GM12878 (cell line): ENCODE measurements around the gene IFI6. TPM values are rescaled to one million over a fixed set of nuclear protein-coding genes. Genes with fewer than 3 reads are reported as not detected.

Experiments used
- ATF7 ChIP-seq: fragments of 450-650 bp; IDR thresholded peaks from 2 replicates; pipeline ENCODE4 v1.6.1; 2016; ENCODE audit warnings: low read depth, mild to moderate bottlenecking
- EED ChIP-seq: sonication (generic); IDR thresholded peaks from 2 replicates; pipeline ENCODE4 v1.6.1; 2016; ENCODE audit warnings: antibody characterized with exemption, low read depth
- HCFC1 ChIP-seq: fragments of 150-350 bp; IDR thresholded peaks from 2 replicates; pipeline ENCODE4 v1.6.1; 2014; ENCODE audit warnings: low read length
- HDAC2 ChIP-seq: fragments of 200-600 bp; sonication (generic); IDR thresholded peaks from 2 replicates; pipeline ENCODE4 v1.6.1; 2017
- IKZF1 ChIP-seq: fragments of 450-650 bp; conservative IDR thresholded peaks from 2 replicates; pipeline ENCODE4 v1.6.1; 2017; ENCODE audit warnings: antibody characterized with exemption, mild to moderate bottlenecking
- IKZF2 ChIP-seq, 2 experiments: fragments of 450-650 bp; IDR thresholded peaks; 2 replicates each; pipeline ENCODE4 v1.6.1; 2017; ENCODE audit warnings: mild to moderate bottlenecking in 2 of 2, moderate library complexity in 2 of 2
- MTA3 ChIP-seq: IDR thresholded peaks from 2 replicates; pipeline ENCODE4 v1.6.1; 2012; ENCODE audit warnings: low read length, inconsistent platforms, borderline replicate concordance
- MXI1 ChIP-seq: fragments of 150-350 bp; IDR thresholded peaks from 2 replicates; pipeline ENCODE4 v1.6.1; 2011; ENCODE audit warnings: low read depth, mild to moderate bottlenecking, inconsistent platforms, low read length, improper control_type of control experiment
- PAX8 ChIP-seq: fragments of 450-650 bp; IDR thresholded peaks from 2 replicates; pipeline ENCODE4 v1.6.1; 2017; ENCODE audit warnings: mild to moderate bottlenecking, moderate library complexity
- POLR2AphosphoS5 ChIP-seq: IDR thresholded peaks from 2 replicates; pipeline ENCODE4 v1.6.1; 2011; ENCODE audit warnings: mild to moderate bottlenecking, low read length, inconsistent platforms
- STAT1 ChIP-seq: fragments of 450-650 bp; conservative IDR thresholded peaks from 2 replicates; pipeline ENCODE4 v1.6.1; 2014; ENCODE audit warnings: antibody characterized with exemption, mild to moderate bottlenecking
- SUZ12 ChIP-seq: fragments of 200-600 bp; sonication (generic); IDR thresholded peaks from one replicate; pipeline ENCODE4 v1.6.1; 2018; ENCODE audit warnings: antibody characterized with exemption, mild to moderate bottlenecking; ENCODE audit not compliant: unreplicated experiment
- ZNF207 ChIP-seq: fragments of 450-650 bp; IDR thresholded peaks from 2 replicates; pipeline ENCODE4 v1.6.1; 2014; ENCODE audit warnings: antibody characterized with exemption, mild to moderate bottlenecking, borderline replicate concordance
- ZNF24 ChIP-seq: fragments of 450-650 bp; IDR thresholded peaks from 2 replicates; pipeline ENCODE4 v1.6.1; 2017; ENCODE audit warnings: antibody characterized with exemption, mild to moderate bottlenecking
- ZZZ3 ChIP-seq: IDR thresholded peaks from 2 replicates; pipeline ENCODE4 v1.6.1; 2011; ENCODE audit warnings: low read depth; ENCODE audit not compliant: control insufficient read depth, insufficient read length
- polyA plus RNA-seq, 11 experiments: library from polyadenylated mRNA; depleted of rRNA in 4 of 11; unstranded in 6 of 11; stranded (reverse) in 5 of 11; fragments of >200 nt; fragmentation: Nextera tagmentation in 4 of 11; fragmentation: Illumina TruSeq in 1 of 11; extraction: Ambion mirVana in 4 of 11; extraction: Trizol in 1 of 11; gene quantifications; 1 replicate in 1 of 11; 2 replicates in 10 of 11; pipeline versions ENCODE4 v1.2.1 to v1.2.3, GENCODE V29; 2011 to 2016; ENCODE audit warnings: inconsistent platforms in 2 of 11, missing spikeins in 2 of 11, low read depth in 1 of 11
- total RNA-seq, 4 experiments: library from RNA; depleted of rRNA in 3 of 4; stranded (reverse); fragments of >200 nt in 3 of 4; fragmentation: Illumina TruSeq in 1 of 4; extraction: Trizol in 1 of 4; gene quantifications; 2 replicates each; pipeline versions ENCODE4 v1.2.1 to v1.2.3, GENCODE V29; 2013 to 2021
- TF ChIP-seq, protein P1 (sequence below): IDR thresholded peaks from 2 replicates; pipeline ENCODE4 v1.6.1; 2011; ENCODE audit warnings: low read depth, low read length, improper control_type of control experiment, borderline replicate concordance
- TF ChIP-seq, protein P2 (sequence below): fragments of 150-350 bp; IDR thresholded peaks from 2 replicates; pipeline ENCODE4 v1.6.1; 2016; ENCODE audit warnings: low read depth, low read length
- TF ChIP-seq, protein P3 (sequence below): fragments of 450-650 bp; IDR thresholded peaks from 2 replicates; pipeline ENCODE4 v1.6.1; 2017; ENCODE audit warnings: mild to moderate bottlenecking
- TF ChIP-seq, protein P4 (sequence below): fragments of 450-650 bp; IDR thresholded peaks from 2 replicates; pipeline ENCODE4 v1.6.1; 2014; ENCODE audit warnings: mild to moderate bottlenecking
- TF ChIP-seq, protein P5 (sequence below): fragments of 450-650 bp; formaldehyde crosslinking; IDR thresholded peaks from 2 replicates; pipeline ENCODE4 v1.4.0; 2020; ENCODE audit warnings: mild to moderate bottlenecking, moderate library complexity

Gene IFI6
- total and polyA plus RNA-seq, 10 of the 15 experiments (the other 5 are each of a cell fraction or from before 2014, with no cell fraction given) = 5.6 to 123 (median 69.0) TPM

GRCh38 chr1:27626031-27626935, 45.7 kb downstream of the IFI6 start (continued):
- TF ChIP-seq MTA3 = no peak
- TF ChIP-seq HCFC1 = no peak
- peak; percentile 90 for TF ChIP-seq IKZF1
- TF ChIP-seq HDAC2 = no peak
- no peak for TF ChIP-seq ZNF24
- TF ChIP-seq ATF7 = peak; percentile 52; the same call in 1 of the 2 replicates
- TF ChIP-seq ZNF207 = no peak
- peak; percentile 43 for TF ChIP-seq EED
- TF ChIP-seq, protein P1, sequence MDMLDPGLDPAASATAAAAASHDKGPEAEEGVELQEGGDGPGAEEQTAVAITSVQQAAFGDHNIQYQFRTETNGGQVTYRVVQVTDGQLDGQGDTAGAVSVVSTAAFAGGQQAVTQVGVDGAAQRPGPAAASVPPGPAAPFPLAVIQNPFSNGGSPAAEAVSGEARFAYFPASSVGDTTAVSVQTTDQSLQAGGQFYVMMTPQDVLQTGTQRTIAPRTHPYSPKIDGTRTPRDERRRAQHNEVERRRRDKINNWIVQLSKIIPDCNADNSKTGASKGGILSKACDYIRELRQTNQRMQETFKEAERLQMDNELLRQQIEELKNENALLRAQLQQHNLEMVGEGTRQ = no peak
- TF ChIP-seq ZZZ3 = no peak
- no peak for TF ChIP-seq STAT1
- TF ChIP-seq, protein P2, sequence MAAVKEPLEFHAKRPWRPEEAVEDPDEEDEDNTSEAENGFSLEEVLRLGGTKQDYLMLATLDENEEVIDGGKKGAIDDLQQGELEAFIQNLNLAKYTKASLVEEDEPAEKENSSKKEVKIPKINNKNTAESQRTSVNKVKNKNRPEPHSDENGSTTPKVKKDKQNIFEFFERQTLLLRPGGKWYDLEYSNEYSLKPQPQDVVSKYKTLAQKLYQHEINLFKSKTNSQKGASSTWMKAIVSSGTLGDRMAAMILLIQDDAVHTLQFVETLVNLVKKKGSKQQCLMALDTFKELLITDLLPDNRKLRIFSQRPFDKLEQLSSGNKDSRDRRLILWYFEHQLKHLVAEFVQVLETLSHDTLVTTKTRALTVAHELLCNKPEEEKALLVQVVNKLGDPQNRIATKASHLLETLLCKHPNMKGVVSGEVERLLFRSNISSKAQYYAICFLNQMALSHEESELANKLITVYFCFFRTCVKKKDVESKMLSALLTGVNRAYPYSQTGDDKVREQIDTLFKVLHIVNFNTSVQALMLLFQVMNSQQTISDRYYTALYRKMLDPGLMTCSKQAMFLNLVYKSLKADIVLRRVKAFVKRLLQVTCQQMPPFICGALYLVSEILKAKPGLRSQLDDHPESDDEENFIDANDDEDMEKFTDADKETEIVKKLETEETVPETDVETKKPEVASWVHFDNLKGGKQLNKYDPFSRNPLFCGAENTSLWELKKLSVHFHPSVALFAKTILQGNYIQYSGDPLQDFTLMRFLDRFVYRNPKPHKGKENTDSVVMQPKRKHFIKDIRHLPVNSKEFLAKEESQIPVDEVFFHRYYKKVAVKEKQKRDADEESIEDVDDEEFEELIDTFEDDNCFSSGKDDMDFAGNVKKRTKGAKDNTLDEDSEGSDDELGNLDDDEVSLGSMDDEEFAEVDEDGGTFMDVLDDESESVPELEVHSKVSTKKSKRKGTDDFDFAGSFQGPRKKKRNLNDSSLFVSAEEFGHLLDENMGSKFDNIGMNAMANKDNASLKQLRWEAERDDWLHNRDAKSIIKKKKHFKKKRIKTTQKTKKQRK = no peak
- TF ChIP-seq, protein P3, sequence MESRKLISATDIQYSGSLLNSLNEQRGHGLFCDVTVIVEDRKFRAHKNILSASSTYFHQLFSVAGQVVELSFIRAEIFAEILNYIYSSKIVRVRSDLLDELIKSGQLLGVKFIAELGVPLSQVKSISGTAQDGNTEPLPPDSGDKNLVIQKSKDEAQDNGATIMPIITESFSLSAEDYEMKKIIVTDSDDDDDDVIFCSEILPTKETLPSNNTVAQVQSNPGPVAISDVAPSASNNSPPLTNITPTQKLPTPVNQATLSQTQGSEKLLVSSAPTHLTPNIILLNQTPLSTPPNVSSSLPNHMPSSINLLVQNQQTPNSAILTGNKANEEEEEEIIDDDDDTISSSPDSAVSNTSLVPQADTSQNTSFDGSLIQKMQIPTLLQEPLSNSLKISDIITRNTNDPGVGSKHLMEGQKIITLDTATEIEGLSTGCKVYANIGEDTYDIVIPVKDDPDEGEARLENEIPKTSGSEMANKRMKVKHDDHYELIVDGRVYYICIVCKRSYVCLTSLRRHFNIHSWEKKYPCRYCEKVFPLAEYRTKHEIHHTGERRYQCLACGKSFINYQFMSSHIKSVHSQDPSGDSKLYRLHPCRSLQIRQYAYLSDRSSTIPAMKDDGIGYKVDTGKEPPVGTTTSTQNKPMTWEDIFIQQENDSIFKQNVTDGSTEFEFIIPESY = no peak
- TF ChIP-seq MXI1 = peak; percentile 70
- TF ChIP-seq IKZF2 (IDR thresholded peaks at IDR 0.05) = peak; percentile 85 to 87
- TF ChIP-seq PAX8 = no peak
- TF ChIP-seq SUZ12 = no peak
- TF ChIP-seq, protein P4, sequence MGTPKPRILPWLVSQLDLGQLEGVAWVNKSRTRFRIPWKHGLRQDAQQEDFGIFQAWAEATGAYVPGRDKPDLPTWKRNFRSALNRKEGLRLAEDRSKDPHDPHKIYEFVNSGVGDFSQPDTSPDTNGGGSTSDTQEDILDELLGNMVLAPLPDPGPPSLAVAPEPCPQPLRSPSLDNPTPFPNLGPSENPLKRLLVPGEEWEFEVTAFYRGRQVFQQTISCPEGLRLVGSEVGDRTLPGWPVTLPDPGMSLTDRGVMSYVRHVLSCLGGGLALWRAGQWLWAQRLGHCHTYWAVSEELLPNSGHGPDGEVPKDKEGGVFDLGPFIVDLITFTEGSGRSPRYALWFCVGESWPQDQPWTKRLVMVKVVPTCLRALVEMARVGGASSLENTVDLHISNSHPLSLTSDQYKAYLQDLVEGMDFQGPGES = no peak
- TF ChIP-seq, protein P5, sequence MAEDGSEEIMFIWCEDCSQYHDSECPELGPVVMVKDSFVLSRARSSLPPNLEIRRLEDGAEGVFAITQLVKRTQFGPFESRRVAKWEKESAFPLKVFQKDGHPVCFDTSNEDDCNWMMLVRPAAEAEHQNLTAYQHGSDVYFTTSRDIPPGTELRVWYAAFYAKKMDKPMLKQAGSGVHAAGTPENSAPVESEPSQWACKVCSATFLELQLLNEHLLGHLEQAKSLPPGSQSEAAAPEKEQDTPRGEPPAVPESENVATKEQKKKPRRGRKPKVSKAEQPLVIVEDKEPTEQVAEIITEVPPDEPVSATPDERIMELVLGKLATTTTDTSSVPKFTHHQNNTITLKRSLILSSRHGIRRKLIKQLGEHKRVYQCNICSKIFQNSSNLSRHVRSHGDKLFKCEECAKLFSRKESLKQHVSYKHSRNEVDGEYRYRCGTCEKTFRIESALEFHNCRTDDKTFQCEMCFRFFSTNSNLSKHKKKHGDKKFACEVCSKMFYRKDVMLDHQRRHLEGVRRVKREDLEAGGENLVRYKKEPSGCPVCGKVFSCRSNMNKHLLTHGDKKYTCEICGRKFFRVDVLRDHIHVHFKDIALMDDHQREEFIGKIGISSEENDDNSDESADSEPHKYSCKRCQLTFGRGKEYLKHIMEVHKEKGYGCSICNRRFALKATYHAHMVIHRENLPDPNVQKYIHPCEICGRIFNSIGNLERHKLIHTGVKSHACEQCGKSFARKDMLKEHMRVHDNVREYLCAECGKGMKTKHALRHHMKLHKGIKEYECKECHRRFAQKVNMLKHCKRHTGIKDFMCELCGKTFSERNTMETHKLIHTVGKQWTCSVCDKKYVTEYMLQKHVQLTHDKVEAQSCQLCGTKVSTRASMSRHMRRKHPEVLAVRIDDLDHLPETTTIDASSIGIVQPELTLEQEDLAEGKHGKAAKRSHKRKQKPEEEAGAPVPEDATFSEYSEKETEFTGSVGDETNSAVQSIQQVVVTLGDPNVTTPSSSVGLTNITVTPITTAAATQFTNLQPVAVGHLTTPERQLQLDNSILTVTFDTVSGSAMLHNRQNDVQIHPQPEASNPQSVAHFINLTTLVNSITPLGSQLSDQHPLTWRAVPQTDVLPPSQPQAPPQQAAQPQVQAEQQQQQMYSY = no peak
- peak; percentile 87 for TF ChIP-seq POLR2AphosphoS5
